Skeletal muscle satellite cell (primary cell): Measurements from ENCODE around the gene SIRPA.

Experiments used
- H3K27me3 ChIP-seq: 2 replicates; pipeline ENCODE4 v1.7.0; 2013; ENCODE audit warnings: low read length; ENCODE audit not compliant: control insufficient read depth, insufficient read depth
- H3K36me3 ChIP-seq: 2 replicates; pipeline ENCODE4 v1.7.0; 2013; ENCODE audit warnings: mild to moderate bottlenecking, control low read depth, low read length; ENCODE audit not compliant: insufficient read depth
- H3K4me1 ChIP-seq: 2 replicates; pipeline ENCODE4 v1.7.0; 2013; ENCODE audit warnings: low read length; ENCODE audit not compliant: control insufficient read depth, insufficient read depth
- H3K4me2 ChIP-seq: 2 replicates; pipeline ENCODE4 v1.7.0; 2013; ENCODE audit warnings: mild to moderate bottlenecking, low read length
- H3K4me3 ChIP-seq: 2 replicates; pipeline ENCODE4 v1.7.0; 2013; ENCODE audit warnings: low read length
- H3K9ac ChIP-seq: 2 replicates; pipeline ENCODE4 v1.7.0; 2013; ENCODE audit warnings: mild to moderate bottlenecking, low read depth, low read length, moderate library complexity
- H3K9me3 ChIP-seq: replicated peaks from 2 replicates; pipeline ENCODE4 v1.7.0; 2013; ENCODE audit warnings: mild to moderate bottlenecking, control low read depth, low read length

Gene SIRPA

DNA sequence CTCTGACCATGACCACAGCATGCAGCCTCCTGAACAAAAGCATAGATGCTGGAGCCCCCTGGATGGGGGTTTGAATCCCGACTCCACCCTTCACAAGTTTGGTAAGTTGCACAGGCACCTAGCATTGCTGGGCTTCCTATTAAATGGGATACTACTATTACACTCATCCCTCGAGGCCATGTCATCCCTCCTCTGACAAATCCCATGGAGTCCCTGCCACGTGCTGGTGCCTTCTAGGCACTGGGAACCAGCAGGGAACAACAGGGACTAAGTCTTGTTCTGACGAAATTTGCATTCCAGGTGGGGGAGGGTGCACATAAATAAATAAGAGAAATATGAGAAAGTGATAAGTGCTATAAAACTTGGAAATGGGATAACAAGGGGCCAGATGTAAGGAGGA, 15.3 kb upstream of the SIRPA start:
- Histone ChIP-seq H3K27me3 (peaks cover 4% of the 10 kb centered on the region), H3K9me3 (no peaks in the 10 kb centered on the region), H3K36me3 (no peaks in the 10 kb centered on the region), H3K4me2 (no peak overlapping the region), H3K4me3 (no peak overlapping the region), H3K9ac (no peak overlapping the region), H3K4me1 (no peaks in the 10 kb centered on the region)

DNA sequence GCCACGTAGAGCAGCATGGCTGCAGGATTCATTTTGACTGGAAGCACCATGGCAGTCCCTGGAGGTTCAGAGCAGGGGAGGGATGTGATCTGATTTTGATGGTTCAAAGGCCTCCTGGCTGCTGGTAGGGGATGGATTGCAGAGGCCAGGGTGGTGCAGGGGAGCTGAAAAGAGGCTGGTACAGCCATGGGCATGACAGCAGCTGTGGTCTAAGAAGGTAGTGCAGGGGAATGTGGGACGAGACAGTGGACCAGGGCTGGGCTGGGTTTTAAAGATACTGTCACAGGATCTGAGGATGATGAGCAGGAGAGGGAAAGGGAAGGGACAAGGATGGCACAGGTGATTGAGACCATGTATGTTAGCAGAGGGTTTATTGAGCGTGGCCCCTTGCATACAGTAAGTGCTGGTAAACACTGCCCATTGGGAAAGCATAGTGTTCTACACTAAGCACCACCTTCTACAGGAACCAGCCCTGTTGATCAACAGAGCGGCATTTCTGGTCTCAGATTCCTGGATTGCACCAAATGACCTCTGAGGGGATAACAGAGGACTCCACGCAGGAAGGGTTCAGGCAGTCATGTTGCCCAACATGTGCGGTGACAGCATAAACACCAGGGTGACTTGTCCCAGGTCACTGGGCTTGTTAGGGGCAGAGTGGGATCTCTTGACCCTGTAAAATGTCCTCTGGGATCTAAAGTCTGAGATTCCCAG, 14.5 kb upstream of the SIRPA start:
- no peak overlapping the region for H3K4me2 ChIP-seq
- H3K9ac ChIP-seq, result no peak overlapping the region
- H3K9me3 ChIP-seq, result no peaks in the 10 kb centered on the region
- H3K4me3 ChIP-seq, result no peak overlapping the region
- H3K27me3 ChIP-seq, result peaks cover 4% of the 10 kb centered on the region
- no peaks in the 10 kb centered on the region for H3K4me1 ChIP-seq
- no peaks in the 10 kb centered on the region for H3K36me3 ChIP-seq

DNA sequence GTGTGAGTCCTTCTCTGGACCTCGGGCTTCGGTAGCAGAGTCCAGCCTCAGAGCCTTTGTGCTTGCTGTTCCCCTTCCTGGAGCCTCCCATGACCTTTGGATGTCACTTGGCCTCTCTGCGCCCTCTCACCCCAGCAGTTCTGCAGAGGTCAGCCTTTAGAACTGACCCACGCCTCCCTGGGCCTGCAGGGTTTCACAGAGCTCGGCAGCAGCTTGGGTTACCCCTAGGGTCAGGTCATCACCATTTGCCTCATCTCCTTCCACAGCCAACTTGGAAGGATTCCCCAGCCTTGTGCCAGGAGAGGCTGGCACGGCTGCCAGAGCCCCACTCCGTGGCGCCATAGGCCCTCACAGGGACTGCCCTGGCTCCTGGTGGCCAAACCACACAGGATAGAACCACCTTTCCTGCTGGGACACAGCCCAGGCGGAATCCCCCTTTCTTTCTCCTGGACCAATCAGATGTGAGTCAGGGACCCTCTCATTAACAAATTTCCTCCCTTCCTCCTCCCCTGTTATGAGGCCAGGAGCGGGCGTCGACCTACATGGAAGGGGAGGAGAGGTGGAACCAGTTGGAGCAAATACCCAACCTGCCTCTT, 13.9 kb upstream of the SIRPA start:
- H3K36me3 ChIP-seq, result no peaks in the 10 kb centered on the region
- no peak overlapping the region for H3K4me2 ChIP-seq
- H3K9ac ChIP-seq, result no peak overlapping the region
- no peaks in the 10 kb centered on the region for H3K4me1 ChIP-seq
- peaks cover 4% of the 10 kb centered on the region for H3K27me3 ChIP-seq
- H3K4me3 ChIP-seq, result no peak overlapping the region
- no peaks in the 10 kb centered on the region for H3K9me3 ChIP-seq

DNA sequence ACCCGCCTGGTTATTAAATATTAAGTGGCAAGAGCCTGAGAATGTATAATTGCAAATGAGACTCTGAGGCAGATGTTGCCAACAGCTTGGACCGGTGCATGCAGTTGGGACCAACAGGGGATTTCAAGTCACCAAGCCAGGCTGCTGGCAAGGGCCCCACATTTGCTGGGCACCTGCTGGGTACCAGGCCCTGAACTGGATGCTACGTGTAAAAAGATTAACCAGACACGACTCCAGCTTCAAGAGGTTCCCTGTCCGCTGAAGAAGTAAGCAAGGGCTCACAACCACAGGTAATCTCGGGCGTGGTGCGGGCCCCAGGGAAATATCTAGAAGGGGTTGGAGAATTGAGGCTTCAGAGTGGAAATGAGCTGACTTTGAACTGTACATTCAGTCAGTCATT, 13.2 kb upstream of the SIRPA start:
- Histone ChIP-seq H3K9me3 (no peaks in the 10 kb centered on the region), H3K27me3 (peaks cover 4% of the 10 kb centered on the region), H3K9ac (no peak overlapping the region), H3K4me3 (no peak overlapping the region), H3K4me2 (no peak overlapping the region), H3K36me3 (no peaks in the 10 kb centered on the region), H3K4me1 (no peaks in the 10 kb centered on the region)

DNA sequence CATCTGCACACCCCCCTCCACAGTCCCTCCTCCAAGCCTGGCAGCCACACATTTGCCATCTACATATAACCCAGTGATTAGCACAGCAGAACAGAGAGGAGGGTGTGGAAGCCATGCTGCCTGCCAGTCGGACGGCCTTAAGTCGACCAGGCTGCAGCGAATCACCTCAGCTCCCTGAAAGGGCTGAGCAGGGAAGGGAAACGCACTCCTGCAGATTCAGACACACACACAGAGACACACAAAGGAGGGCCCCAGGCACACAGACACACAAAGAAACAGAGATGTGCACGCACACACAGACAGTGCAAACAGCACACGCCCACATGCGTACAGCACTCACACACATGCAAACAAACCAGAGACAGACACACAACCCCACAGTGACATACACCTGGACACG, 11.2 kb upstream of the SIRPA start:
- H3K9me3 ChIP-seq, result no peaks in the 10 kb centered on the region
- no peaks in the 10 kb centered on the region for H3K4me1 ChIP-seq
- no peaks in the 10 kb centered on the region for H3K36me3 ChIP-seq
- H3K9ac ChIP-seq, result no peak overlapping the region
- H3K4me3 ChIP-seq, result no peak overlapping the region
- H3K4me2 ChIP-seq, result no peak overlapping the region
- H3K27me3 ChIP-seq, result peaks cover 4% of the 10 kb centered on the region

DNA sequence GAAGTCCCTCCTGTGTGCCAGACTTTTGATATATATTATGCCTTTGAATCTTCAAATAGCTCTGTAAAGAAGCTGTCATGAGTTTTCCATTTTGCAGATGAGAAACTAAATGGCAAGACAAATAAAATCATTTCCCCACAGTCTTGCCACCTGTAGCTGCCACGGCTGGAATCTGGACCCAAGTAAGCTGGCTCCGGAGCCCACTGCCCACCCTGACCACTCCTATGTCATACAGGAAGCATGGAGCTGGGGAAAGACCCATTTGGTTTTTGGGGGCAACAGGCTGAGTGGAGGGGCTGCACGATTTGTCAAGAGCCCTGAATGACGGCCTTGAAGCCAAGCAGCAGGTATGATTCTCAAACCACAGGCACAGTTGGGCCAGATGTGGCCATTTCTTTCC, 10.0 kb upstream of the SIRPA start:
- Histone ChIP-seq H3K9me3 (no peaks in the 10 kb centered on the region), H3K36me3 (no peaks in the 10 kb centered on the region), H3K4me2 (no peak overlapping the region), H3K4me1 (no peaks in the 10 kb centered on the region), H3K4me3 (no peak overlapping the region), H3K27me3 (peaks cover 4% of the 10 kb centered on the region), H3K9ac (no peak overlapping the region)

DNA sequence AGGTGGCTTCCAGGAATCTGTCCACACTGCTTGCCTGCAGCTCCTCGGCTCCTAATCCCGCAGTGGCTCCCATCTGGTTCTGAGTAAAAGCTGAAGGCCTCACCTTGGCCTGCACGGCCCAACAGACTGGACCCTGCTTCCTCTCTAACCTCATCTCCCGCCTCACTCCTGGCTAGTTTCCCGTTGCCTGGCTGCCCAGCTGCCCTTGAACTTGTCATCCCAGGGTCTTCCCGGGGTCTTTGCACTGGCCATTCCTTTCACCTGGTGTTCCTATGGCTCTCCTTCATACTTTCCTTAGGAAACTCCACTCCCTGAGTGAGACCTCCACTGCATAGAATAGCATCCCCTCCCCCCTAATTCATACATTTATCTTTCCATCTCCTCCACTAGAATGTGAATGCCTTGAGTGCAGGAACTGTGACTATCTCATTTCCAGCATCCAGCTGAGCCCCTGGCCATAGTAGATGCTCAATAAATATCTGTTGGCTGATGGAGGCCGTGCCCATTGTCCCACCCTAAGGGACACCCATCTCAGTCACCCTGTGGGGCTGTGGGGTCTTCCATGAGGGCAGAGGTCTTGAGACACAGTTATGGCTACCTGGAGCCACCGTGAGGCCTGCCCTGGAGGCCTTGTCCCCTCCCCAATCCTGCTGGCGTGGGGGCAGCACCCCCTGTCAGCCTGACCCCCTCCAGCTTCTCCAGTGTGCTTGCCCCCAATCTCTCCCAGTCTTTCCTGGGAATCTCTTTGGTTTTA, 9.1 kb upstream of the SIRPA start:
- Histone ChIP-seq H3K9ac (no peak overlapping the region), H3K4me1 (no peaks in the 10 kb centered on the region), H3K9me3 (no peaks in the 10 kb centered on the region), H3K36me3 (no peaks in the 10 kb centered on the region), H3K4me2 (no peak overlapping the region), H3K4me3 (no peak overlapping the region), H3K27me3 (peaks cover 4% of the 10 kb centered on the region)

DNA sequence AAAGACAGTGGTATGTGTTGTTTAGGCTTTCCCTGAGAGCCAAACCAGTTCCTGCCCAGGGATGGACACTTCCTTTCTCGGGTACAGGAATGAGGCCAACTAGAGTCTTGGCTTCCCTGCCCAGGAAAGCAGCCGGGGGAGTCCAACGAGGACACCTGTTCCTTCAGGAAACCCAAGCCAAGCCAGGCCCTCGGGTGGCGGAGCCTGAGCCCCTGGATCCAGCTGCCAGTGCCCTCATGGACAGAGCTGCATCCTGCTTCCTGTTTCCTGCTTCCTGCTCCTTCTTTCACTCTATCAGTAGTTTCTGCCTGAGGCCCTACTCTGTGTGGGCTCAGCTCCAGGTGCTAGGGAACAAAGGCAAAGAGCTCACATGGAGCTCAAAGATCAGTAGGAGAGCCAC, 7.9 kb upstream of the SIRPA start:
- Histone ChIP-seq H3K4me3 (no peak overlapping the region), H3K4me2 (no peak overlapping the region), H3K4me1 (no peaks in the 10 kb centered on the region), H3K9me3 (no peaks in the 10 kb centered on the region), H3K36me3 (no peaks in the 10 kb centered on the region), H3K27me3 (peaks cover 4% of the 10 kb centered on the region), H3K9ac (no peak overlapping the region)

DNA sequence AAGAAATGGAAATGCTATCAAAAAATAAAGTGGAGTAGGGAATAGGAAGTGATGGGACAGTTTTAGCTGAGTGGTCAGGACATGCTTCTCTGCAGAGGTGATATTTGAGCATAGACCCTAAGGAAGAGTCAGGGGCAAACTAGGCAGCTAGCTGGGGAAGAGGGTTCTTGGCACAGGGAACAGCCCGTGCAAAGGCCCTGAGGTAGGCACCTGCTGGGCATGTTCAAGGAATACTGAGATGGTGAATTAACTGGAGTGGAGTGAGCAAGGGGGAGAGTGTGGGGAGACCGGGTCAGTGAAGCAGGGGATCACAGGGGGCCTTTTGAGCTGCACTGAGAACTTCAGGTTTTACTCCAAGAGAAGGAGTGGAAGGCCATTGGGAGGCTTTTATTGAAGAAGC, 7.5 kb upstream of the SIRPA start:
- H3K36me3 ChIP-seq, result no peaks in the 10 kb centered on the region
- H3K27me3 ChIP-seq, result peaks cover 4% of the 10 kb centered on the region
- H3K9me3 ChIP-seq, result no peaks in the 10 kb centered on the region
- H3K4me3 ChIP-seq, result no peak overlapping the region
- H3K9ac ChIP-seq, result no peak overlapping the region
- no peak overlapping the region for H3K4me2 ChIP-seq
- peaks cover 4% of the 10 kb centered on the region for H3K4me1 ChIP-seq

DNA sequence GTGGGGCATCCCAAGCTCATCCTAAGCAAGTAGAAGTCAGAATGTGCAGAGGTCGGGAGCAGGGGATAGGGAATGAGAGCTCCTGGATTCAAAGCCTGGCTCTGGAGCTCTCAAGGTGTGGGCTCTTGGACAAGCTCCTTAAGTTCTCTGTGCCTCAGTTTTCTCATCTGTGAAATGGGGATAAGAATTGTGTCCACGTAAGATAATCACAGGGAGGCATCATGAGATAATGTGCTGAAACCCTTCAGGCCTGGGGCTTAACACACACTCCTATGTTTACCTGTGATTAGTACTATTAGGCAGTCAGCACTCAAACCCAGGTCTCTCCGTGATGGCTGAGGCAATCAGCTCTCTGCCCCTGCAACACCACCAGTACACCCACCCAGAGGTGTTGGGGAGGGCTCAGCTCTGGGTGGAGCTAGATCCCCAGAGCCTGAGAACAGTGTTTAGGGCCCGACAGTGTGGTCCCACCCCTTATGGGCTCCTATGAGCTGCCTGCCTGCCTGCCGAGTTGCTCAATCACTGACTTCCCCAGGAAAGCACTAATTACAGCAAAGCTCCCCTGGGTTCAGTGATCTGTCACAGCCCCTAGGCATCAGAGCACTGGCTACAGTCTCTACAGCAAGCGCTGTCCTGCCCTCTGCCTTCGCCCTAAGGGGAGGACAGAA, 6.3 kb upstream of the SIRPA start:
- H3K4me3 ChIP-seq, result no peak overlapping the region
- peaks cover 12% of the 10 kb centered on the region for H3K4me1 ChIP-seq
- no peaks in the 10 kb centered on the region for H3K27me3 ChIP-seq
- H3K36me3 ChIP-seq, result no peaks in the 10 kb centered on the region
- no peak overlapping the region for H3K4me2 ChIP-seq
- H3K9me3 ChIP-seq, result no peaks in the 10 kb centered on the region
- no peak overlapping the region for H3K9ac ChIP-seq

DNA sequence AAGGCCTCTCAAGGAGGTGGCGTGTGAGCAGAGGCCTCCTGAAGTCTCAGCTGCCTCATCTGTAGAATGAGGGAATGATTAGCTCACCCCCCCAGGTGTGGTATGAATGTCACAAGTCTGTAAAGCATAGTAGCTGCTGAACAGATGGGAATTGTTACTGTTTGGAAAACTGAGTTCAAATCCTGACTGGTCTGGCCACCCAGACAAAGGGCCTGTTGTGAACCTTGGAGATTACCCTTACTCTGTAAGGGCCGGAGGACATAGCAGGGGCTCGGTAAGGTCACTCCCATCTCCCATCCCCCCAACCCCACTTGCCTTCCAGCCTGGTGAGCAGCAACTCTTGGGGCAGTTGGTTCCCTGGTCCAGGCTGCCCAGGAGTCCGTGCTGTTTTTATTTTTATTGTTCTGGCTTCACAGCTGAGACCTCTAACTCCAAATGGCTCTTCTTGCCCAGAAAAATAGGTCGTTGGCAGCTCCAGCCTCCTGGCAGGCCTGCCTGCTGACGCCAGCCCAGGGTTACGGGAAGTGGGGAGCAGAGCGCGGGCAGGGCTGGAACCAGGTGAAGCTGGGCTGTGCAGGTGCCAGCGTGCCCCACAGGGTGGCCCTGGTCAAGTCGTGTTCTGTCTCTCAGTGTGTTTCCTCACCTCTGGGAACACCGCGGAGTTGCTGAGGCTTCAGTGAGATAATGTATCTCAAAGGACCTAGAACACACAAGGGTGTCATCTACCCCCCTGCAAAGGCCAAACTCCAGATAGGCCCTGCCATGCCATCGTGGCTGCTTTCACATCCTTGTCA, 4.5 kb upstream of the SIRPA start:
- H3K4me3 ChIP-seq, result no peak overlapping the region
- no peaks in the 10 kb centered on the region for H3K27me3 ChIP-seq
- H3K9ac ChIP-seq, result no peak overlapping the region
- no peak overlapping the region for H3K4me2 ChIP-seq
- no peaks in the 10 kb centered on the region for H3K9me3 ChIP-seq
- peaks cover 12% of the 10 kb centered on the region for H3K4me1 ChIP-seq
- H3K36me3 ChIP-seq, result no peaks in the 10 kb centered on the region
